Measurements from ENCODE around the gene ITPK1. TPM values are rescaled to one million over a fixed set of nuclear protein-coding genes. Genes with fewer than 3 reads are reported as not detected.

ITPK1 gene
- total and polyA plus RNA-seq, 12 donors, result 47.1 to 152 (median 92.7) TPM

- Histone ChIP-seq H3K36me3 (no peaks in the 10 kb centered on the region), H3K4me1 (peaks cover 9 to 48% (median 42%) of the 10 kb centered on the region in 9 donors), H3K9me3 (no peaks in the 10 kb centered on the region), H3K4me3 (peak overlapping the region in 1 of 10 donors; percentile 38), H3K27me3 (no peaks in the 10 kb centered on the region), H3K27ac (peak overlapping the region in 8 of 10 donors; percentile 40 to 92 (median 79))
- TF ChIP-seq CTCF (IDR thresholded peaks at IDR 0.05), result no peak
- intact Hi-C loops (cut with DNase I), result no loop called here
- no peak for DNase-seq
- 48 to 52% methylated on average over 4 of the region's 4 CpGs for WGBS, 2 donors
- peak in 4 of 8 donors; percentile 13 to 26 (median 16) for ATAC-seq
These were observed 42.4 kb downstream of the ITPK1 start for GRCh38 chr14:93073358-93073707.

DNA sequence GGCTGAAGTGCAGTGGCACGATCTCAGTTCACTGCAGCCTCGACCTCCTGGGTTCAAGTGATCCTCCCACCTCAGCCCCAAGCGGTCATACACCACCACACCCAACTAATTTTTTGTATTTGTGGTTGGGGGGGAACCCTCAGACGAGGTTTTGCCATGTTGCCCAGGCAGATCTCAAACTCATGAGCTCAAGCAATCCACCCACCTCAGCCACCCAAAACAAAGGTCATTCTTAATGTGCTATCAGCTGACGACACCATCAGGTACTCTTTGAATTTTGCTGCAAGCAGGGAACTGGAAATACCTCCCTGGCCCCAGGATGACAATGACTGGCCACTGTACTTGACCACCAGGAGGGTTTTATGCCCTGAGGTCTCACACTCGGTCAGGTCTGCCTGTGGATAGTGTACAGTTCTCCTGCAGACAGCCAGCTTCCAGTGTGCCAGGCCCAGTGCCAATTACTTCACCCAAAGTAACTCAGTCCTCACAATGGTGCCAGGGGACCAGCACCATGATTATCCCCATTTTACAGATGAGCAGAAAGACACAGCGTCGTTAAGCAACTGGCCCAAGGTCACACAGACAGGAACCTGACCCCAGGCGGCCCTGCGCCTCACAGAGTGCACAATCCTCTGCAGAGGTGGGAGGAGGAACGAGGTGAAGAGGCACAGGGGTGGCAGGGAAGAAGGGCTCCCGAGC is 42.9 kb downstream of the ITPK1 start:
- H3K4me3 ChIP-seq, result no peak overlapping the region
- H3K27me3 ChIP-seq, result no peaks in the 10 kb centered on the region
- H3K9me3 ChIP-seq, result no peaks in the 10 kb centered on the region
- peak overlapping the region in 6 of 10 donors; percentile 40 to 92 (median 80) for H3K27ac ChIP-seq
- no peak for ATAC-seq
- WGBS, 2 donors, result 83 to 86% methylated on average over 12 of the region's 12 CpGs
- no peak for DNase-seq
- peaks cover 9 to 46% (median 41%) of the 10 kb centered on the region in 9 donors for H3K4me1 ChIP-seq
- no peak for TF ChIP-seq CTCF (IDR thresholded peaks at IDR 0.05)
- intact Hi-C loops (cut with DNase I), result no loop called here
- no peaks in the 10 kb centered on the region for H3K36me3 ChIP-seq

GRCh38 chr14:93068711-93069110 is 47.0 kb downstream of the ITPK1 start:
- peak; percentile 26 to 66 (median 44) for ATAC-seq
- whole genome bisulfite sequencing, 2 donors, result 58 to 61% methylated on average over 8 of the region's 8 CpGs
- peaks cover 16 to 61% (median 50%) of the 10 kb centered on the region in 9 donors for H3K4me1 ChIP-seq

DNA sequence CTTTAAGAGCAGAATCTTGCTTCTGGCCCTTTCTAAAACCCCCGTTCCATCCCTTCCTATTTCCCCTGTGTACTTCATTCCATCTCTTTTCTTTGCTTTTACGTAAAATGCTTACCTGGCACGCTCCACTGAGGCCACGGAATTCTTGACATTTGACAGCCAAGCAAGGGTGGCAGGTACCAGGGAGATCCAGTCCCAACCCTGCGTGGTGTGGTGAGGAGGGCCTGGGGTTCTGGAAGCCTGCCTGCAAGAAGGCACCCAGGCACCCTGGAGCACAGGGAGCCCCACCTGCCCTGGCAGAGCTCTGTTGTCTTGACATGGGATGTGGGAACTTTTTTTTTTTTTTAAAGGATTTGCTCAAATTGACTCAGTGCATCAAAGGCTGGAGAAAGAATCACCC is 48.6 kb downstream of the ITPK1 start:
- no peaks in the 10 kb centered on the region for H3K9me3 ChIP-seq
- DNase-seq (no peak), ATAC-seq (no peak)
- H3K4me1 ChIP-seq, result peaks cover 12 to 57% (median 45%) of the 10 kb centered on the region in 9 donors
- intact Hi-C loops (cut with DNase I), result loop anchor here in 2 of 10 donors (5.0 kb wide), 1 partner anchor 45 kb away; no protein-coding TSS in a partner anchor
- 92 to 96% methylated on average over 5 of the region's 5 CpGs for WGBS, 2 donors
- no peak overlapping the region for H3K4me3 ChIP-seq
- peaks cover 0 to 4% (median 0%) of the 10 kb centered on the region in 9 donors for H3K36me3 ChIP-seq
- H3K27me3 ChIP-seq, result no peaks in the 10 kb centered on the region
- TF ChIP-seq CTCF (IDR thresholded peaks at IDR 0.05), result no peak
- H3K27ac ChIP-seq, result peak overlapping the region in 1 of 10 donors; percentile 5

More at GRCh38 chr14:93068711-93069110, 47.0 kb downstream of the ITPK1 start:
- H3K36me3 ChIP-seq, result no peaks in the 10 kb centered on the region
- intact Hi-C loops (cut with DNase I), result loop anchor here in 2 of 10 donors (5.0 kb wide), 1 partner anchor 44 kb away; no protein-coding TSS in a partner anchor
- H3K27ac ChIP-seq, result peak overlapping the region in 2 of 10 donors; percentile 13 to 24
- DNase-seq, result no peak
- no peak for TF ChIP-seq CTCF (IDR thresholded peaks at IDR 0.05)
- no peaks in the 10 kb centered on the region for H3K27me3 ChIP-seq
- no peak overlapping the region for H3K4me3 ChIP-seq
- H3K9me3 ChIP-seq, result no peaks in the 10 kb centered on the region

Measured in heart right ventricle (tissue), 16 donors.